Natural killer cell (primary cell): ENCODE measurements around the gene GPER1. TPM values are rescaled to one million over a fixed set of nuclear protein-coding genes. Genes with fewer than 3 reads are reported as not detected.

Experiments used
- ATAC-seq, 3 donors: fragments of 150-1000 bp in 2 of 3; fragments of 200-7000 bp in 1 of 3; cut with Tn5 transposase; 1 replicate in 1 of 3; 2 replicates in 2 of 3; pipeline ENCODE4 v1.10.0; 2021; ENCODE audit warnings: mild to moderate bottlenecking in 2 of 3, moderate library complexity in 2 of 3
- DNase-seq, 2 donors: peaks; one replicate each; pipeline versions ENCODE4 v3.0.0 to v3.0.0-alpha.2; 2013 to 2021; ENCODE audit warnings: mixed read lengths in 1 of 2
- H3K27ac ChIP-seq: one replicate; pipeline ENCODE4 v1.5.1; 2013; ENCODE audit warnings: mild to moderate bottlenecking, low read length
- H3K27me3 ChIP-seq: one replicate; pipeline ENCODE4 v1.6.1; 2013; ENCODE audit warnings: low read length; ENCODE audit not compliant: control insufficient read depth, insufficient read depth
- H3K36me3 ChIP-seq: one replicate; pipeline ENCODE4 v1.6.1; 2013; ENCODE audit warnings: low read length; ENCODE audit not compliant: control insufficient read depth, insufficient read depth
- H3K4me1 ChIP-seq: one replicate; pipeline ENCODE4 v1.6.1; 2013; ENCODE audit warnings: low read length; ENCODE audit not compliant: control insufficient read depth, insufficient read depth
- H3K4me3 ChIP-seq: one replicate; pipeline ENCODE4 v1.5.1; 2013; ENCODE audit warnings: low read length
- H3K9me3 ChIP-seq: one replicate; pipeline ENCODE4 v1.6.1; 2013; ENCODE audit warnings: low read length; ENCODE audit not compliant: control insufficient read depth, insufficient read depth
- H3K27ac Mint-ChIP-seq, 2 donors: one replicate each; pipeline ENCODE4 v1.8.0; 2022; ENCODE audit warnings: mild to moderate bottlenecking in 2 of 2, mixed read lengths in 2 of 2, moderate library complexity in 1 of 2
- H3K27me3 Mint-ChIP-seq, 2 donors: one replicate each; pipeline ENCODE4 v1.8.0; 2022; ENCODE audit warnings: low read depth in 2 of 2, mixed read lengths in 2 of 2
- H3K36me3 Mint-ChIP-seq: one replicate; pipeline ENCODE4 v1.8.0; 2022; ENCODE audit warnings: mixed read lengths
- H3K4me1 Mint-ChIP-seq, 2 donors: one replicate each; pipeline ENCODE4 v1.8.0; 2022; ENCODE audit warnings: mixed read lengths in 2 of 2
- H3K4me3 Mint-ChIP-seq: one replicate; pipeline ENCODE4 v1.8.0; 2022; ENCODE audit warnings: mild to moderate bottlenecking, moderate library complexity, mixed read lengths
- H3K9me3 Mint-ChIP-seq, 2 donors: one replicate each; pipeline ENCODE4 v1.8.0; 2022; ENCODE audit warnings: mixed read lengths in 2 of 2
- WGBS: methylation state at CpG from one replicate; pipeline ENCODE4 v1.1.7; 2013; ENCODE audit warnings: missing lambda C conversion rate; ENCODE audit not compliant: insufficient coverage; 5-methylcytosine and 5-hydroxymethylcytosine counted together
- intact Hi-C: fragments of 100-400 bp; cut with micrococcal nuclease; formaldehyde crosslinking; loops from one replicate; pipeline ENCODE4 v1.14.2; 2022
- total RNA-seq, 4 donors: library from RNA; stranded (reverse); fragments of 120-200 nt in 1 of 4; gene quantifications; one replicate each; pipeline versions ENCODE4 v1.2.3 to v1.2.4, GENCODE V29; 2013 to 2022
- TF ChIP-seq, protein P1 (sequence below): fragments of 200-600 bp; IDR thresholded peaks from one replicate; pipeline ENCODE4 v1.8.0; 2022; ENCODE audit warnings: antibody characterized with exemption

Gene GPER1
- total RNA-seq, 3 donors from 2014 or later (not counting 1 experiment from before 2014, with no cell fraction given), result 0.25 to 0.26 TPM; not detected in 1

DNA sequence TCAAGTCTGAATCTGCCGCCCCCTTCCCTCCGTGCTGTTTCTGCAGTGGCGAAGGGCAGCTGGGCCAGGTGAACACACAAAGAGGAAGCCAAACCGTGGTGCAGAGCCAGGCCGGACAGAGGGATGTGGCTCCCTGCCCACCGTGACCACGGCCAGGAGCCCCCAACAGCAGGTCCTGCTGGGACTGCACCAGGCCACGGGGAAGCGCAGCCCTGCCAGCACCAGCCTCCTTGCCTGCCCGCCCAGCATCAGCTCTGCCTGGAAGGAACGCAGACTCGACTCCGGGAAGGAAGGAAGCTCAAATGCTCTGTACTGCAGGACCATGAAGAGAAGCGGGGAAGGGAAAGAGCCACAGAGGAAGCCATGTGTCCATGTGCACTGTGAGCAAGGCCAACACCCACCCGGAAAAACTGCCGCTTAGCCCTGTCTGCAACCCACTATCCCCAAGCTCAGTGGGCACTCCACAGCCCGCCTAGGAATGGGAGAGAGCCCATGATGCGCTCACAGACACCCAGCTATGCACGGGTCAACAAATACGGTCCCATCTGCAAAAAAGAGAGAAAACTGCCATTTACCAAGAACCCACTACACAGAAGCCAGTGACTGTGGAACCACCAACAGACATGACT lies 19.0 kb downstream of the GPER1 start:
- no peaks in the 10 kb centered on the region for H3K9me3 ChIP-seq
- H3K36me3 Mint-ChIP-seq, result no peaks in the 10 kb centered on the region
- H3K4me1 ChIP-seq, result peaks cover 12% of the 10 kb centered on the region
- no peak overlapping the region for H3K27ac ChIP-seq
- H3K4me1 Mint-ChIP-seq, result no peaks in the 10 kb centered on the region
- no peaks in the 10 kb centered on the region for H3K36me3 ChIP-seq
- H3K27me3 ChIP-seq, result no peaks in the 10 kb centered on the region
- WGBS, result 83% methylated on average over 20 of the region's 20 CpGs
- no peaks in the 10 kb centered on the region for H3K27me3 Mint-ChIP-seq
- ATAC-seq (no peak), DNase-seq (no peak)
- H3K4me3 ChIP-seq, result no peak overlapping the region
- intact Hi-C loops, result no loop called here
- TF ChIP-seq, protein P1, sequence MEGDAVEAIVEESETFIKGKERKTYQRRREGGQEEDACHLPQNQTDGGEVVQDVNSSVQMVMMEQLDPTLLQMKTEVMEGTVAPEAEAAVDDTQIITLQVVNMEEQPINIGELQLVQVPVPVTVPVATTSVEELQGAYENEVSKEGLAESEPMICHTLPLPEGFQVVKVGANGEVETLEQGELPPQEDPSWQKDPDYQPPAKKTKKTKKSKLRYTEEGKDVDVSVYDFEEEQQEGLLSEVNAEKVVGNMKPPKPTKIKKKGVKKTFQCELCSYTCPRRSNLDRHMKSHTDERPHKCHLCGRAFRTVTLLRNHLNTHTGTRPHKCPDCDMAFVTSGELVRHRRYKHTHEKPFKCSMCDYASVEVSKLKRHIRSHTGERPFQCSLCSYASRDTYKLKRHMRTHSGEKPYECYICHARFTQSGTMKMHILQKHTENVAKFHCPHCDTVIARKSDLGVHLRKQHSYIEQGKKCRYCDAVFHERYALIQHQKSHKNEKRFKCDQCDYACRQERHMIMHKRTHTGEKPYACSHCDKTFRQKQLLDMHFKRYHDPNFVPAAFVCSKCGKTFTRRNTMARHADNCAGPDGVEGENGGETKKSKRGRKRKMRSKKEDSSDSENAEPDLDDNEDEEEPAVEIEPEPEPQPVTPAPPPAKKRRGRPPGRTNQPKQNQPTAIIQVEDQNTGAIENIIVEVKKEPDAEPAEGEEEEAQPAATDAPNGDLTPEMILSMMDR, result no peak
- no peaks in the 10 kb centered on the region for H3K9me3 Mint-ChIP-seq
- H3K27ac Mint-ChIP-seq, result no peak overlapping the region
- H3K4me3 Mint-ChIP-seq, result no peak overlapping the region

DNA sequence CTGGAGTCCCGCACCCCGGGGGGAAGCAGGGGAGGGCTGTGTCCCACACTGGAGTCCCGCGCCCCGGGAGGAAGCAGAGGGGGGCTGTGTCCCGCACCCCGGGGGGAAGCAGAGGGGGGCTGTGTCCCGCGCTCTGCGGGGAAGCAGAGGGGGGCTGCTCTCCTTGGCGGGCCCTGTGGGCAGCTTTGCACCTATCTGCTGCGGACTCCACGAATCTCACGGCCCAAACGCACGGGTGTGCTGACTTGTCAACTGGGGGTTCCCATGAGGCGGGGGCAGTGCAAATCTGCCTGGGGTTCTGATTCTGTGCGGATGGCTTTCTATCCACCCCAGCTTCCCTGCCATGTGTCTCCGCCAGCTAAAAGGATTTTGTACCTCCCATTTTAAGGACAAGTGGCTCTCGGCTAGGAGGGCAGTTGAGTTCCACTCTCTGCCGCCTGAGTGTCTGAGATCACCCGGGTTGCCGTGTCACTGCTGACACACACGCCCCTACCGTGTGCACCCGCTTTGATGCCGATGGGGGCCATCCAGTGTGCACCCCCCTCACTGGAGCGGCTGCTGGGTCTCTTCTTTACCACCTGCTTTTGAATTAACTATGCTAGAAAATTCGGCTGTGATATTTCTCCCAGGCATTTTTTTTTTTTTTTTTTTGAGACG lies 20.5 kb downstream of the GPER1 start:
- Histone ChIP-seq H3K9me3 (no peaks in the 10 kb centered on the region), H3K36me3 (no peaks in the 10 kb centered on the region), H3K4me3 (no peak overlapping the region), H3K4me1 (peaks cover 6% of the 10 kb centered on the region), H3K27me3 (no peaks in the 10 kb centered on the region), H3K27ac (no peak overlapping the region)
- Mint-ChIP-seq H3K9me3 (no peaks in the 10 kb centered on the region), H3K4me1 (no peaks in the 10 kb centered on the region), H3K4me3 (no peak overlapping the region), H3K27me3 (no peaks in the 10 kb centered on the region), H3K27ac (no peak overlapping the region), H3K36me3 (no peaks in the 10 kb centered on the region)
- WGBS, result 74% methylated on average over 30 of the region's 30 CpGs
- intact Hi-C loops, result no loop called here
- TF ChIP-seq, protein P1, result no peak
- DNase-seq (no peak), ATAC-seq (no peak)

DNA sequence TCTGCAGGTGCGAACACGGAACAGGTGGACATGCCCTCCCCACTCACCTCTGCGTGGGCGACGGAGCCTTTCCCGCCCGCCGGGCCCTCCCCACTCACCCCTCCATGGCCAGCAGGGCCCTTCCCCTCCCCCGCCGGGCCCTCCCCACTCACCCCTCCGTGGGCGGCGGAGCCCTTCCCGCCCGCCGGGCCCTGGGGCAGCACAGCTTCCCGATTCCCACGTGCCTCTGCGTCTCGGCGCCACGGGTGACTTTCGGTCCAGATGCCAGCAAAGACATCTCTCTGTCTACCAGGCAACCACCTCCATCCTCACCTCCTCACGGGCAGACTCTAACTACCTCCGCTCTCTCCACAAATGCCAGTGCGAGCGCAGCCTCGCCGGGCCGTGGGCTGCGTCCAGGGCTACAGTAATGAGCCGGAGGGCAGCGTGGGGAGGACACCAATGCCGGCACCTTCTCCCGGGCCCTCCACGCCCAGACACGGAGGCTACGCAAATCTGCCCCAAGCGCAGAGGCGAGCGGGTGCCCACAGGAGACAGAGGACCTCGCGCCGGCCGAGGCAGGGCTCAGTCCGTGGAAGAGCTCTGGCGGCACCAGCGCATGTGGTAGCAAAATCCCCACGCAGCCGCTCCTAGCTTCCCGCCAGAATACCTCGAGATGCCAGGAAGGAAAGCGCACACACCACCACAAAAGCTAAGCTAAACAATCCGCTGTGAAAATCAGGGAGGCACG lies 21.8 kb downstream of the GPER1 start:
- 96% methylated on average over 55 of the region's 55 CpGs for WGBS
- no peaks in the 10 kb centered on the region for H3K27me3 Mint-ChIP-seq

More for the DNA sequence above, 21.8 kb downstream of the GPER1 start:
- Mint-ChIP-seq H3K4me1 (no peaks in the 10 kb centered on the region), H3K36me3 (no peaks in the 10 kb centered on the region), H3K4me3 (no peak overlapping the region), H3K27ac (no peak overlapping the region), H3K9me3 (no peaks in the 10 kb centered on the region)
- Histone ChIP-seq H3K36me3 (no peaks in the 10 kb centered on the region), H3K27me3 (no peaks in the 10 kb centered on the region), H3K9me3 (no peaks in the 10 kb centered on the region), H3K27ac (no peak overlapping the region), H3K4me1 (no peaks in the 10 kb centered on the region), H3K4me3 (no peak overlapping the region)
- ATAC-seq, result no peak
- TF ChIP-seq, protein P1, result no peak
- intact Hi-C loops, result no loop called here
- no peak for DNase-seq
